Measurements from ENCODE around the gene DPP6.

- TF ChIP-seq CTCF (conservative IDR thresholded peaks at IDR 0.05; ENCODE audit: low read length) (no peak), EZH2phosphoT487 (IDR thresholded peaks at IDR 0.05; ENCODE audit: borderline replicate concordance, low read depth, low read length) (no peak)
These were observed 813.9 kb downstream of the DPP6 start for GRCh38 chr7:154865984-154866685.
